Measurements from ENCODE around the gene B4GALNT1. TPM values are rescaled to one million over a fixed set of nuclear protein-coding genes. Genes with fewer than 3 reads are reported as not detected.

B4GALNT1 gene
- total and polyA plus RNA-seq, 9 of the 15 experiments (the other 6 are each of a cell fraction or from before 2014, with no cell fraction given) = 1.0 to 32.2 (median 9.8) TPM

DNA sequence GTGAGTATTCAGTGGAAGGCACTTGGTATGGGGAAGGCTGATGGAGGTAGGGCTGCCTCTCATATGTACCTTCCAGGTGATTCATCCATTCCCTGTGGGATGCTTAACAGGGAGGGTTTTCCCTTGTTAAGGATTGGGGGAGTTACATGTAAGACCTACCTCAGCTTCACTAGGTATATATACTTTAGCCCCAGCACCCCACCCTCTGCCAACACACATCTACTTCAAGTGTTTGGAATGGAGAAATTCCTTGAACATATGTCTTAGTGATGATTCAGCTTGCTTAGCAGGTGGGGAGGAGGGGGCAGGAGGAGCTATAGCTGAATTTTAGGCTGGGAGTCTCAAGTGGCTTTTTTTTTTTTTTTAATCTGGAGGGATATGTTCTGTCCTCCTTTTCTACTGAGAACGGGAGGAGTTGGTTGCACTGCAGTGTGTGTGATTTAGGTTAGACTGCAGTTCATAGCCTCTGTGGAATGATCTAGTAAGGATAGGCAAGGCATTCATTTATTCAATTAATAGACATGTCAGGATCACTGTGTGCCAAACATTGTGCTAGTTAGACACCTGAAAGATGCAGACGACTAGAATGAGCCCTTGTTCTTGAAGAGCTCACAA, 40.3 kb downstream of the B4GALNT1 start (continued):
- TF ChIP-seq, protein P1, sequence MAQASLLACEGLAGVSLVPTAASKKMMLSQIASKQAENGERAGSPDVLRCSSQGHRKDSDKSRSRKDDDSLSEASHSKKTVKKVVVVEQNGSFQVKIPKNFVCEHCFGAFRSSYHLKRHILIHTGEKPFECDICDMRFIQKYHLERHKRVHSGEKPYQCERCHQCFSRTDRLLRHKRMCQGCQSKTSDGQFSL (CRISPR knock-in tag; IDR thresholded peaks at IDR 0.05) = no peak
- TF ChIP-seq, protein P1 (tag; IDR thresholded peaks at IDR 0.05) = no peak
- TF ChIP-seq, protein P2, sequence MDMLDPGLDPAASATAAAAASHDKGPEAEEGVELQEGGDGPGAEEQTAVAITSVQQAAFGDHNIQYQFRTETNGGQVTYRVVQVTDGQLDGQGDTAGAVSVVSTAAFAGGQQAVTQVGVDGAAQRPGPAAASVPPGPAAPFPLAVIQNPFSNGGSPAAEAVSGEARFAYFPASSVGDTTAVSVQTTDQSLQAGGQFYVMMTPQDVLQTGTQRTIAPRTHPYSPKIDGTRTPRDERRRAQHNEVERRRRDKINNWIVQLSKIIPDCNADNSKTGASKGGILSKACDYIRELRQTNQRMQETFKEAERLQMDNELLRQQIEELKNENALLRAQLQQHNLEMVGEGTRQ (CRISPR knock-in tag; IDR thresholded peaks at IDR 0.05) = no peak
- TF ChIP-seq, protein P3, sequence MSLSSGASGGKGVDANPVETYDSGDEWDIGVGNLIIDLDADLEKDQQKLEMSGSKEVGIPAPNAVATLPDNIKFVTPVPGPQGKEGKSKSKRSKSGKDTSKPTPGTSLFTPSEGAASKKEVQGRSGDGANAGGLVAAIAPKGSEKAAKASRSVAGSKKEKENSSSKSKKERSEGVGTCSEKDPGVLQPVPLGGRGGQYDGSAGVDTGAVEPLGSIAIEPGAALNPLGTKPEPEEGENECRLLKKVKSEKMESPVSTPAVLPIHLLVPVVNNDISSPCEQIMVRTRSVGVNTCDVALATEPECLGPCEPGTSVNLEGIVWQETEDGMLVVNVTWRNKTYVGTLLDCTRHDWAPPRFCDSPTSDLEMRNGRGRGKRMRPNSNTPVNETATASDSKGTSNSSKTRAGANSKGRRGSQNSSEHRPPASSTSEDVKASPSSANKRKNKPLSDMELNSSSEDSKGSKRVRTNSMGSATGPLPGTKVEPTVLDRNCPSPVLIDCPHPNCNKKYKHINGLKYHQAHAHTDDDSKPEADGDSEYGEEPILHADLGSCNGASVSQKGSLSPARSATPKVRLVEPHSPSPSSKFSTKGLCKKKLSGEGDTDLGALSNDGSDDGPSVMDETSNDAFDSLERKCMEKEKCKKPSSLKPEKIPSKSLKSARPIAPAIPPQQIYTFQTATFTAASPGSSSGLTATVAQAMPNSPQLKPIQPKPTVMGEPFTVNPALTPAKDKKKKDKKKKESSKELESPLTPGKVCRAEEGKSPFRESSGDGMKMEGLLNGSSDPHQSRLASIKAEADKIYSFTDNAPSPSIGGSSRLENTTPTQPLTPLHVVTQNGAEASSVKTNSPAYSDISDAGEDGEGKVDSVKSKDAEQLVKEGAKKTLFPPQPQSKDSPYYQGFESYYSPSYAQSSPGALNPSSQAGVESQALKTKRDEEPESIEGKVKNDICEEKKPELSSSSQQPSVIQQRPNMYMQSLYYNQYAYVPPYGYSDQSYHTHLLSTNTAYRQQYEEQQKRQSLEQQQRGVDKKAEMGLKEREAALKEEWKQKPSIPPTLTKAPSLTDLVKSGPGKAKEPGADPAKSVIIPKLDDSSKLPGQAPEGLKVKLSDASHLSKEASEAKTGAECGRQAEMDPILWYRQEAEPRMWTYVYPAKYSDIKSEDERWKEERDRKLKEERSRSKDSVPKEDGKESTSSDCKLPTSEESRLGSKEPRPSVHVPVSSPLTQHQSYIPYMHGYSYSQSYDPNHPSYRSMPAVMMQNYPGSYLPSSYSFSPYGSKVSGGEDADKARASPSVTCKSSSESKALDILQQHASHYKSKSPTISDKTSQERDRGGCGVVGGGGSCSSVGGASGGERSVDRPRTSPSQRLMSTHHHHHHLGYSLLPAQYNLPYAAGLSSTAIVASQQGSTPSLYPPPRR (CRISPR knock-in tag; IDR thresholded peaks at IDR 0.05; ENCODE audit: borderline replicate concordance) = no peak
- no peak for TF ChIP-seq ZNF644 (tag; IDR thresholded peaks at IDR 0.05; ENCODE audit: low read depth)
